Glomerular endothelial cell (primary cell): Measurements from ENCODE around the gene PLEKHG5. TPM values are rescaled to one million over a fixed set of nuclear protein-coding genes. Genes with fewer than 3 reads are reported as not detected.
"Not testable (repeated sequence)": the region's sequence is repeated elsewhere in the genome, so short reads cannot be mapped to it uniquely, and the experiment has no call there.

Source experiments
- DNase-seq: peaks from one replicate; pipeline ENCODE4 v3.0.0-alpha.2; 2011; ENCODE audit warnings: low read depth, low spot score; ENCODE audit errors: extremely low read depth
- total RNA-seq: library from RNA; depleted of rRNA; stranded (reverse); fragments of >200 nt; gene quantifications from 2 replicates; pipeline ENCODE4 v1.2.3, GENCODE V29; 2015

The PLEKHG5 gene
- total RNA-seq, 1 donor from 2014 or later, result 63.7 TPM

GRCh38 chr1:6447016-6447817 lies 44.2 kb downstream of the PLEKHG5 start:
- DNase-seq, result no peak

DNA sequence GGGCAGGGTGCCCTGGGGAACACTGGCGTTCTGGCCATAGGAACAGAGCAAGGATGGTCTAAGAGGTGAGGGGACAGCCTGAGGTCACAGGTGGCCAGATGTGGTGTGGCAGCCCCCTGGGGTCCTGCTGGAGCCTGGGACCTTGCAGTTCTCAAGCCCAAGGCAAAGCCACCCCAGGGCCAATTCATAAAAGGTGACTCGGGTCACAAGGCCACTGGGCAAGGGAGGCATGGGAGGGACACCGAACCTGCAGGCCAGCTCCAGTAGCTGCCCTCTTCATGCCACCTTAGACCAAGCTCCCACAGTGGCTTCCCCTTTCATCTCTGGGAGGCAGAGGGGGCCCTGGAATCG lies 44.8 kb downstream of the PLEKHG5 start:
- no peak for DNase-seq

DNA sequence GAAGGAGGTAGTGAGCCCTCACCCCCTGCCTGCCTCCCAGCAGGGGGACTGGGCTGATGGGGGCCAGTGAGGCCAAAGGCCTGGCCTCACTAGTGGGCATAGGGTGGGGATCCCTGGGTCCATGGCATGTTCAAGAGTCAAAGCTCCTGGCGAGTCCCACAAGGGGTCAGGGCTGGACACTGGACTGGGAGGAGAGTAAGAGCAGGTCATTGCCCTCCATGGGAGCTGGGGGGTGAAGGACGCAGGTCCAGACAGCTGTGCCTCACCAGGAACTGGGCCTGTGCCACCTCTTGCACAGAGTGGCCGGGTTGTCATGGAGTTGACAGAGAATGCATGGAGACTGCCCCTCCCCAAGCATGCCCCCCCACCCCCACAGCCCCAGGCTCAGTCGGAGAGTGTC lies 45.5 kb downstream of the PLEKHG5 start:
- not testable (repeated sequence) for DNase-seq

GRCh38 chr1:6445062-6445763 lies 46.3 kb downstream of the PLEKHG5 start:
- DNase-seq, result no peak

GRCh38 chr1:6444377-6444776 lies 47.1 kb downstream of the PLEKHG5 start:
- no peak for DNase-seq

DNA sequence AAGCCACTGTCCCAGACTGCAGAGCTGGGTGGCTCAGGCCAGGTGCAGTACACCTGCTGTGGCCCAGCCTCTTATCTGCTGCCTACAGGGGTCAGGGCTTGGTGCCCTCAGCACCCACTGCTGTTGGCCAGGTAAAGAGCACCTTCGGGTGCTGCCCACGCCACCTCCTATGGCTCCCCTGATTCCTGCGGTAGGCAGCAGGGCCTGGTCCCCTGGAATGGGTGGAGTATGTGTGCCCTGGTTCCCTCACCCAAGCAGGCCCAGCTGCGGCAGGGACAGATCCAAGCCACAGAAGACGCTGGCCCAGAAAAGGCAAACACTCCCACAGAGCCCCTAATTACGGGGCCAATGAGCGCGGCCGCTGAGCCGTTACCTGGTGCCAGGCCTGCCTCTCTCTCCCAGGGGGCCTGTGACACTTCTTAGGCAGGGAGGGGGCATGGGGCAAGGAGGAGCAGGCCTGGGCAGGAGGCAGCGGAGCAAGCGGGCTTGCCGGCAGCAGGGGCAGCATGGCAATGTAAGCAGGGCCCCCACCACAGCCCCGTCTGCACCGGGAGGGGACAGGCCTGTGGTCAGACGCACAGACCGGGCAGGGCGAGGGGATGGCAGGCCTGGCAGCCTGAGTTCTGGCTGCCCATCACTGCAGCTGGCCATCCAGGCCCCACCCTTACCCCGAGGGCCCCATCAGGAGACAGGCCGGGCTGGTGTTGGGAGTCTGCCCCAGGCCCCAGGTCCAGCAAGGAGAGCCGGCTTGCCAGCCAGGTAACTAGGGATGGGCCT lies 47.9 kb downstream of the PLEKHG5 start:
- DNase-seq, result no peak

GRCh38 chr1:6441586-6441985 lies 49.9 kb downstream of the PLEKHG5 start:
- DNase-seq, result no peak

DNA sequence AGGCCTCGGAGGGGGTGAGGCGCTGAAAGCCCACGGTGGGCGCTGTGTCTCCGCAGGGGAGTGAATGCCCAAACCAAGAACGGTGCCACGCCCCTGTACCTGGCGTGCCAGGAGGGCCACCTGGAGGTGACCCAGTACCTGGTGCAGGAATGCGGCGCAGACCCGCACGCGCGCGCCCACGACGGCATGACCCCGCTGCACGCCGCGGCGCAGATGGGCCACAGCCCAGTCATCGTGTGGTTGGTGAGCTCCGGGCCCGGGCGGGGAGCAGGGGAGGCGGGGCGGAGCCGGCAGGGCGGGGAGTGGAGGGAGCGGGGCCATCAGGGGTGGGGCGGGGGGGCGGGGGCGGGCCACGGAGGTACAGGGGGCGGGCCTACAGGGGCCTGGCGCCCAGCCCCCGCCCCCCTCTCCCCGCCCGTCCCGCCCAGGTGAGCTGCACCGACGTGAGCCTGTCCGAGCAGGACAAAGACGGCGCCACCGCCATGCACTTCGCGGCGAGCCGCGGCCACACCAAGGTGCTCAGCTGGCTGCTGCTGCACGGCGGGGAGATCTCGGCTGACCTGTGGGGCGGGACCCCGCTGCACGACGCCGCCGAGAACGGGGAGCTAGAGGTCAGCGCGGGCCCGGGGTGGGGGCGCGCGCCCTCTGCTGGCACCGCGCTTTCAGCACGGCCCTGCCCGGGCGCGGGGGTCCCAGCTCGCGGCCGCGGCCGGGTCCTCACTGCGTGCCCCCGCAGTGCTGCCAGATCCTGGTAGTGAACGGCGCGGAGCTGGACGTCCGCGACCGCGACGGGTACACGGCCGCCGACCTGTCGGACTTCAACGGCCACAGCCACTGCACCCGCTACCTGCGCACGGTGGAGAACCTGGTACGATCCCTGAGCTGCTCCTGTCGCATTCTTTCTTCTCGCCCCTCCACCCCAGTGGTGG lies 51.0 kb downstream of the PLEKHG5 start:
- no peak for DNase-seq

GRCh38 chr1:6438047-6438525 lies 53.4 kb downstream of the PLEKHG5 start:
- DNase-seq, result no peak

GRCh38 chr1:6437012-6437700 lies 54.3 kb downstream of the PLEKHG5 start:
- DNase-seq, result not testable (repeated sequence)

- not testable (repeated sequence) for DNase-seq
Measured at GRCh38 chr1:6436277-6436676, 55.2 kb downstream of the PLEKHG5 start.

GRCh38 chr1:6435547-6435946 lies 55.9 kb downstream of the PLEKHG5 start:
- DNase-seq, result no peak

DNA sequence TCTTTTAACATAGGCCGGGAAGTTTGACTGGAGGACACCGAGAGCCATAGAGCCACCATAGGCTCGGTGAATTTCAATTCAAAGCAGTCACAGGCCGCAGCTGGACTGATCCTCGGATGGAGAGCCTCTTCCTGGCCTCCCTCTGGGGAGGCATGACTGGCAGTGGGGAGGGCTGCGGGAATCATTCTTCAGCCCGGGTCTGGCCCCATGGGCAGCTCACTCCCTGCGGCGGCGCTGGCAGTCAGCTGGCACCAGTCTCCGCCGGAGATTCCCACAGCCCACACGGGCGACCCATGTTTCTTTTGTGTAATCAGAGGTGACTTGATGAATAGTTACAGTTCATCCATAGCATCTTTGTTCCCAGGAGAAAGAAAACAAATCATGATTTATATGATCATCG lies 56.3 kb downstream of the PLEKHG5 start:
- no peak for DNase-seq

DNA sequence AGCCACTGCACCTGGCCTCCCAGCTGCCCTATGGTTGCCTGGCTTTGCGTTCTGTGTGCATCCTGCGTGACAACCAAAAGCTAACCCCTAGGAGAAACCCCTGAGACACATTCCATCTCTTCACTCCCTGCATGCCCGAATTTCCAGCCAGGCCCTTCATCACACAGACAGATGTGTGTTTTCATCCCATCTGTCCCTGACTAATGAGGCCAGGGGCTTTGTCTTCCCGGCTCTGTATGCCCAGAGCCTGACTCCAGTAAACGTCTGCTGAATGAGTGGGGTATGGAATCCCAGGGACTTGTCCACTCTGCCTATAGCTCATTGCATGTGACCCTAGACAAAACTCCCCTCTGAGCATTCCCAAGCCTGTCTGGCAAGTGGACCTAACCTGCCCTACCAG lies 57.3 kb downstream of the PLEKHG5 start:
- DNase-seq, result no peak

GRCh38 chr1:6431645-6432579 lies 59.6 kb downstream of the PLEKHG5 start:
- DNase-seq, result not testable (repeated sequence)

DNA sequence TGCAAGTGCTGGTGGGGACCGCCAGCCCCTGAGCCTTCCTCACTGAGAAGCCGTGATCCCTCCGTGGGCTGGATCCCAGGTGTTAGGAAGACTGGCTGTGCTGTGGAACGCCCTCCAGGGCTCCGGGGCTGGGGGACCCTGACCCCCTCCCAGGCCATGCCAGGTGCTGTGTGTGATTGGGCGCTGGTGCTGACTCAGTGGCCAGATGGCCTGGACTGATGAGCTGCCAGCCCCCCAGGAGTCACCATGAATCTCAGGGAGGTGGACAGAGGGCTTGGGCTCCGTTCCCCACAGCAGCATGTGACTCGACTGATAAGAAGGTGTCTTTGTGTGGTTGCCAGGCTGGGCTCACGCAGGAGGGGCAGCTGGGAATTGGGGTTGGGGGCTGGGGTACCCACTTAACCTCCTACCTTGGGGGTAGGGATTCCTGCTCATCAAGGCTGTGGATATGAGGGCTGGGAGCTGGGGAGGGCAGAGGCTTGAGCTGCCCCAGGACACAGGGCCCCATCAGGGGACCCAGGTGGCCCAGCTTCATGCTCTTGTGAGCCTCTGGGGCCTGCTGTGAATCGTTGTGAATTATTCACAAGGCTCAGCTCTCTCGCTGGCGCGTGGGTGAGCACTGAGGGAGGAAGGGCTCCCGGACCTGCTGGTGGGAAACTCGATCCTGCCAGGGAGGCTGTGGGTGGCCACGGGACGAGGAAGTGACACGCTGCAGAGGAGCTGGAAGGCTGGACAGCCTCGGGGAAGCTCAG lies 61.6 kb downstream of the PLEKHG5 start:
- DNase-seq, result not testable (repeated sequence)

- not testable (repeated sequence) for DNase-seq
Measured at GRCh38 chr1:6428453-6428852, 63.0 kb downstream of the PLEKHG5 start.
